IMR-90 (cell line): Measurements from ENCODE around the gene ETS1. TPM values are rescaled to one million over a fixed set of nuclear protein-coding genes. Genes with fewer than 3 reads are reported as not detected.

ENCODE experiments used
- ATAC-seq: fragments of 200-7000 bp; cut with Tn5 transposase; 2 replicates; pipeline ENCODE4 v1.9.1; 2020; ENCODE audit warnings: low read depth, mild to moderate bottlenecking, moderate library complexity
- BruUV-seq: library from RNA; stranded (reverse); fragments of 400-500 nt; replicated peaks from 2 replicates; lab custom pipeline; 2021; lab: Mats Ljungman, UMichigan
- CTCF ChIA-PET: fragments of 300-600 bp; formaldehyde crosslinking; extraction: SDS; loops from one replicate; lab custom pipeline; 2021; ENCODE audit warnings: antibody characterized with exemption; lab: Yijun Ruan, JAX
- POLR2A ChIA-PET: fragments of 300-600 bp; sonication (Branson Sonifier 250); formaldehyde crosslinking; loops from one replicate; lab custom pipeline; 2022; ENCODE audit warnings: antibody characterized with exemption; ENCODE audit not compliant: unreplicated experiment; lab: Charles Lee
- DNase-seq: peaks from one replicate; pipeline ENCODE4 v3.0.0; 2013
- H2AFZ ChIP-seq: replicated peaks from 2 replicates; pipeline ENCODE3; 2013; ENCODE audit warnings: low read length, mild to moderate bottlenecking; ENCODE audit not compliant: poor library complexity
- H2AK5ac ChIP-seq: 2 replicates; pipeline ENCODE4 v1.6.1; 2013; ENCODE audit warnings: low read depth, low read length, inconsistent platforms
- H2AK9ac ChIP-seq: replicated peaks from 2 replicates; pipeline ENCODE3; 2013; ENCODE audit warnings: mild to moderate bottlenecking, low read depth, low read length, moderate library complexity; ENCODE audit not compliant: poor library complexity
- H2BK120ac ChIP-seq: 2 replicates; pipeline ENCODE4 v1.6.1; 2013; ENCODE audit warnings: low read depth, low read length, inconsistent platforms
- H2BK15ac ChIP-seq: 3 replicates; pipeline ENCODE4 v1.6.1; 2013; ENCODE audit warnings: low read depth, low read length, inconsistent platforms
- H2BK20ac ChIP-seq: 2 replicates; pipeline ENCODE4 v1.6.1; 2013; ENCODE audit warnings: low read depth, mild to moderate bottlenecking, inconsistent platforms, low read length, moderate library complexity
- H2BK5ac ChIP-seq: 2 replicates; pipeline ENCODE4 v1.6.1; 2013; ENCODE audit warnings: mild to moderate bottlenecking, low read depth, low read length, inconsistent platforms; ENCODE audit not compliant: poor library complexity, severe bottlenecking
- H3K14ac ChIP-seq: replicated peaks from 2 replicates; pipeline ENCODE4 v1.6.1; 2013; ENCODE audit warnings: low read depth, low read length, inconsistent platforms
- H3K18ac ChIP-seq: 2 replicates; pipeline ENCODE4 v1.6.1; 2013; ENCODE audit warnings: low read depth, low read length, control low read depth
- H3K23ac ChIP-seq: 2 replicates; pipeline ENCODE4 v1.6.1; 2013; ENCODE audit warnings: low read depth, low read length, inconsistent platforms
- H3K27ac ChIP-seq: 2 replicates; pipeline ENCODE4 v1.5.1; 2013; ENCODE audit warnings: mild to moderate bottlenecking, control low read depth, low read length; ENCODE audit not compliant: insufficient read depth
- H3K27me3 ChIP-seq: 2 replicates; pipeline ENCODE4 v1.6.1; 2013; ENCODE audit warnings: low read length; ENCODE audit not compliant: control insufficient read depth, insufficient read depth
- H3K36me3 ChIP-seq: 2 replicates; pipeline ENCODE4 v1.6.1; 2013; ENCODE audit warnings: low read length, mixed read lengths; ENCODE audit not compliant: control insufficient read depth, insufficient read depth
- H3K4ac ChIP-seq: 2 replicates; pipeline ENCODE4 v1.6.1; 2013; ENCODE audit warnings: low read depth, low read length, inconsistent platforms
- H3K4me1 ChIP-seq: 2 replicates; pipeline ENCODE4 v1.6.1; 2013; ENCODE audit warnings: low read length, mixed read lengths; ENCODE audit not compliant: control insufficient read depth, insufficient read depth
- H3K4me2 ChIP-seq: 2 replicates; pipeline ENCODE4 v1.6.1; 2013; ENCODE audit warnings: low read depth, mild to moderate bottlenecking, control low read depth, low read length, moderate library complexity
- H3K4me3 ChIP-seq: 2 replicates; pipeline ENCODE4 v1.5.1; 2013; ENCODE audit warnings: low read depth, mild to moderate bottlenecking, control low read depth, low read length, moderate library complexity; ENCODE audit not compliant: insufficient read depth
- H3K56ac ChIP-seq: 2 replicates; pipeline ENCODE4 v1.6.1; 2013; ENCODE audit warnings: low read length, inconsistent platforms; ENCODE audit not compliant: insufficient read depth; ENCODE audit errors: extremely low read depth
- H3K79me1 ChIP-seq, 2 experiments: 2 replicates each; pipeline ENCODE4 v1.6.1; 2013; ENCODE audit warnings: low read length in 2 of 2, inconsistent platforms in 1 of 2, low read depth in 1 of 2
- H3K9ac ChIP-seq: 2 replicates; pipeline ENCODE4 v1.6.1; 2013; ENCODE audit warnings: low read depth, low read length, control low read depth
- H3K9me1 ChIP-seq: 2 replicates; pipeline ENCODE4 v1.6.1; 2013; ENCODE audit warnings: low read length, inconsistent platforms; ENCODE audit not compliant: insufficient read depth
- H3K9me3 ChIP-seq: 2 replicates; pipeline ENCODE4 v1.6.1; 2013; ENCODE audit warnings: low read length; ENCODE audit not compliant: control insufficient read depth, insufficient read depth
- H4K20me1 ChIP-seq: 2 replicates; pipeline ENCODE4 v1.6.1; 2013; ENCODE audit warnings: low read length, inconsistent platforms; ENCODE audit not compliant: insufficient read depth
- H4K5ac ChIP-seq: 2 replicates; pipeline ENCODE4 v1.6.1; 2013; ENCODE audit warnings: mild to moderate bottlenecking, low read depth, low read length, control low read depth
- H4K8ac ChIP-seq, 2 experiments: 2 replicates each; pipeline ENCODE4 v1.6.1; 2013; ENCODE audit warnings: low read depth in 2 of 2, low read length in 2 of 2, control low read depth in 1 of 2, inconsistent platforms in 1 of 2
- H4K91ac ChIP-seq: 2 replicates; pipeline ENCODE4 v1.6.1; 2013; ENCODE audit warnings: low read depth, low read length, inconsistent platforms; ENCODE audit not compliant: insufficient read depth
- CEBPB ChIP-seq: IDR thresholded peaks from 2 replicates; pipeline ENCODE4 v1.6.1; 2012; ENCODE audit warnings: low read depth, low read length, improper control_type of control experiment
- CTCF ChIP-seq: conservative IDR thresholded peaks from 2 replicates; pipeline ENCODE4 v1.5.1; 2012; ENCODE audit warnings: mild to moderate bottlenecking, low read depth, low read length, improper control_type of control experiment
- ELK1 ChIP-seq: fragments of 150-350 bp; IDR thresholded peaks from 2 replicates; pipeline ENCODE4 v1.6.1; 2016; ENCODE audit warnings: low read depth, mild to moderate bottlenecking, low read length, moderate library complexity, borderline replicate concordance
- MAZ ChIP-seq: IDR thresholded peaks from 2 replicates; pipeline ENCODE4 v1.6.1; 2012; ENCODE audit warnings: low read depth, mild to moderate bottlenecking, low read length, improper control_type of control experiment, moderate library complexity, borderline replicate concordance
- MXI1 ChIP-seq: IDR thresholded peaks from 2 replicates; pipeline ENCODE4 v1.6.1; 2012; ENCODE audit warnings: low read depth, mild to moderate bottlenecking, low read length, moderate library complexity, borderline replicate concordance
- NFE2L2 ChIP-seq: fragments of 150-350 bp; IDR thresholded peaks from 2 replicates; pipeline ENCODE4 v1.6.1; 2016; ENCODE audit warnings: low read depth, mild to moderate bottlenecking, low read length
- RAD21 ChIP-seq: IDR thresholded peaks from 2 replicates; pipeline ENCODE4 v1.6.1; 2012; ENCODE audit warnings: low read length, improper control_type of control experiment
- RCOR1 ChIP-seq: IDR thresholded peaks from 2 replicates; pipeline ENCODE4 v1.6.1; 2012; ENCODE audit warnings: mild to moderate bottlenecking, low read length, improper control_type of control experiment; ENCODE audit not compliant: insufficient replicate concordance
- RFX5 ChIP-seq: IDR thresholded peaks from 2 replicates; pipeline ENCODE4 v1.8.0; 2012; ENCODE audit warnings: low read depth, mild to moderate bottlenecking, low read length, moderate library complexity
- WGBS, 2 experiments: methylation state at CpG; one replicate each; pipeline versions ENCODE4 v1.1.5 to v1.1.7; 2013; ENCODE audit warnings: missing lambda C conversion rate in 2 of 2; ENCODE audit not compliant: insufficient read length in 1 of 2; ENCODE audit errors: extremely low coverage in 2 of 2; 5-methylcytosine and 5-hydroxymethylcytosine counted together
- dilution Hi-C: fragments of 300-500 bp; cut with HindIII; formaldehyde crosslinking; loops from one replicate; pipeline ENCODE4 v1.14.3; 2018; ENCODE audit warnings: low sequenced_read_pairs; ENCODE audit not compliant: unreplicated experiment
- in situ Hi-C: fragments of 300-500 bp; cut with MboI; formaldehyde crosslinking; loops from 3 replicates; pipeline ENCODE4 v1.14.3; 2019; ENCODE audit warnings: low sequenced_read_pairs, inconsistent platforms, mixed read lengths
- intact Hi-C: fragments of 100-400 bp; cut with micrococcal nuclease; formaldehyde crosslinking; loops from 2 replicates; pipeline ENCODE4 v1.10.0; 2022
- polyA plus RNA-seq, 3 experiments: library from polyadenylated mRNA; depleted of rRNA; stranded (reverse); fragments of >200 nt; gene quantifications; 2 replicates each; pipeline ENCODE4 v1.2.3, GENCODE V29; 2012; ENCODE audit warnings: low replicate concordance in 1 of 3
- total RNA-seq: library from RNA; depleted of rRNA; stranded (reverse); fragments of >200 nt; gene quantifications from 2 replicates; pipeline ENCODE4 v1.2.3, GENCODE V29; 2012

The ETS1 gene
- total and polyA plus RNA-seq, 2 of the 4 experiments (the other 2 are of a cell fraction): 41.2 to 56.3 TPM

- no peaks in the 10 kb centered on the region for H3K9me1 ChIP-seq
- H3K4me2 ChIP-seq: no peak overlapping the region
- no peak overlapping the region for H3K14ac ChIP-seq
- H2BK120ac ChIP-seq: no peak overlapping the region
- ChIA-PET POLR2A (no interaction called here), CTCF (no interaction called here)
- H3K56ac ChIP-seq: no peak overlapping the region
- H3K9me3 ChIP-seq: no peaks in the 10 kb centered on the region
- no peak overlapping the region for H2AK5ac ChIP-seq
- peaks cover 7% of the 10 kb centered on the region; the same call in 1 of the 2 replicates for H3K4me1 ChIP-seq
- H3K79me1 ChIP-seq: no peaks in the 10 kb centered on the region
- in situ Hi-C loops (no loop called here), dilution Hi-C loops (no loop called here), intact Hi-C loops (no loop called here)
- no peak overlapping the region for H4K91ac ChIP-seq
- H2AFZ ChIP-seq: no peak overlapping the region
- no peak overlapping the region for H3K23ac ChIP-seq
- peaks cover 8% of the 10 kb centered on the region for H3K27me3 ChIP-seq
- no peak overlapping the region for H3K4me3 ChIP-seq
- WGBS, 2 experiments: no CpG with 5 or more reads among the region's 9 CpGs
- ATAC-seq (no peak), DNase-seq (no peak)
- H2AK9ac ChIP-seq: no peak overlapping the region
- no peak overlapping the region for H3K18ac ChIP-seq
- H3K4ac ChIP-seq: no peak overlapping the region
- no peak overlapping the region for H2BK5ac ChIP-seq
- no peak overlapping the region for H4K5ac ChIP-seq
- H3K9ac ChIP-seq: no peak overlapping the region
- no peak overlapping the region for H4K8ac ChIP-seq
- no peaks in the 10 kb centered on the region for H3K36me3 ChIP-seq
- H4K20me1 ChIP-seq: no peaks in the 10 kb centered on the region
- H3K27ac ChIP-seq: no peak overlapping the region
- H2BK15ac ChIP-seq: no peak overlapping the region
- no TSS peak for BruUV-seq
- no peak overlapping the region for H2BK20ac ChIP-seq
- TF ChIP-seq CEBPB (no peak), NFE2L2 (no peak), RCOR1 (no peak), RAD21 (no peak), CTCF (no peak), ELK1 (no peak), MXI1 (no peak), RFX5 (no peak), MAZ (no peak)
Measured at GRCh38 chr11:128575174-128575960, 12.0 kb downstream of the ETS1 start.
